SK-N-DZ (cell line): ENCODE measurements around the gene TSPAN15.

ENCODE experiments used
- DNase-seq: peaks from one replicate; pipeline ENCODE4 v3.0.0-alpha.2; 2015; ENCODE audit warnings: low spot score

Gene TSPAN15

GRCh38 chr10:69417542-69417941, 33.7 kb upstream of the TSPAN15 start:
- DNase-seq: no peak

- no peak for DNase-seq
Measured at GRCh38 chr10:69418052-69418752, 33.1 kb upstream of the TSPAN15 start.

- DNase-seq: no peak
Measured at GRCh38 chr10:69419096-69419743, 32.0 kb upstream of the TSPAN15 start.

- DNase-seq: no peak
Measured at GRCh38 chr10:69419744-69420126, 31.5 kb upstream of the TSPAN15 start.

- DNase-seq: no peak
Measured at GRCh38 chr10:69421611-69422308, 29.5 kb upstream of the TSPAN15 start.

GRCh38 chr10:69422676-69423075, 28.6 kb upstream of the TSPAN15 start:
- DNase-seq: no peak

- DNase-seq: no peak
Measured at GRCh38 chr10:69425041-69425440, 26.2 kb upstream of the TSPAN15 start.

GRCh38 chr10:69425511-69426298, 25.6 kb upstream of the TSPAN15 start:
- no peak for DNase-seq

GRCh38 chr10:69426376-69426727, 24.9 kb upstream of the TSPAN15 start:
- no peak for DNase-seq

- no peak for DNase-seq
Measured at GRCh38 chr10:69428165-69428564, 23.1 kb upstream of the TSPAN15 start.

- no peak for DNase-seq
Measured at GRCh38 chr10:69434169-69434568, 17.1 kb upstream of the TSPAN15 start.

GRCh38 chr10:69434926-69435325, 16.3 kb upstream of the TSPAN15 start:
- DNase-seq: no peak

GRCh38 chr10:69435966-69436520, 15.2 kb upstream of the TSPAN15 start:
- no peak for DNase-seq

GRCh38 chr10:69437321-69438259, 13.7 kb upstream of the TSPAN15 start:
- DNase-seq: no peak

- no peak for DNase-seq
Measured at GRCh38 chr10:69438536-69439349, 12.5 kb upstream of the TSPAN15 start.

GRCh38 chr10:69439350-69439739, 11.9 kb upstream of the TSPAN15 start:
- DNase-seq: no peak

GRCh38 chr10:69439813-69440506, 11.3 kb upstream of the TSPAN15 start:
- no peak for DNase-seq

GRCh38 chr10:69443354-69443753, 7.9 kb upstream of the TSPAN15 start:
- no peak for DNase-seq

- DNase-seq: no peak
Measured at GRCh38 chr10:69445041-69445440, 6.2 kb upstream of the TSPAN15 start.
